ENCODE data around the gene TARS3.

TARS3 gene

DNA sequence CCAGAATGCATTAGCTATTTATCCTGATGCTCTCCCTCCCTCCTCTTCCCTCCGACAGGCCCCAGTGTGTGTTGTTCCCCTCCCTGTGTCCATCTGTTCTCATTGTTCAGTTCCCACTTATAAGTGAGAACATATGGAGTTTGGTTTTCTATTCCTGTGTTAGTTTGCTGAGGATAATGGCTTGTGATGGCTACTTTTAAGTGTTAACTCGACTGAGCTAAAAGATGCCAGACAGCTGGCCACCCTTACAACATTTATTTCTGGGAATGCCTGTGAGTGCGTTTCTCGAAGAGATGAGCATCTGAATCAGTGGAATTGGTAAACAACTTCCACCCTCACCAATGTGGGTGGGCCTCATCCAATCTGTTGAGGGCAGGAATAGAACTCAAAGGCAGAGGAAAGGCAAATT is 47.3 kb downstream of the TARS3 start:
- Histone ChIP-seq H3K79me2 (no peaks in the 10 kb centered on the region), H3K36me3 (ENCODE audit: control insufficient read depth, insufficient read depth, low read length) (no peaks in the 10 kb centered on the region), H3K4me2 (ENCODE audit: low read length) (no peak overlapping the region), H3K4me3 (ENCODE audit: low read depth, low read length) (no peak overlapping the region), H3K27ac (no peak overlapping the region), H3K9ac (no peak overlapping the region), H3K9me3 (ENCODE audit: control insufficient read depth, low read length) (no peaks in the 10 kb centered on the region), H3K27me3 (ENCODE audit: control insufficient read depth, insufficient read depth, low read length) (no peaks in the 10 kb centered on the region), H2AFZ (no peak overlapping the region), H3K4me1 (no peaks in the 10 kb centered on the region)
- TF ChIP-seq, protein P1, sequence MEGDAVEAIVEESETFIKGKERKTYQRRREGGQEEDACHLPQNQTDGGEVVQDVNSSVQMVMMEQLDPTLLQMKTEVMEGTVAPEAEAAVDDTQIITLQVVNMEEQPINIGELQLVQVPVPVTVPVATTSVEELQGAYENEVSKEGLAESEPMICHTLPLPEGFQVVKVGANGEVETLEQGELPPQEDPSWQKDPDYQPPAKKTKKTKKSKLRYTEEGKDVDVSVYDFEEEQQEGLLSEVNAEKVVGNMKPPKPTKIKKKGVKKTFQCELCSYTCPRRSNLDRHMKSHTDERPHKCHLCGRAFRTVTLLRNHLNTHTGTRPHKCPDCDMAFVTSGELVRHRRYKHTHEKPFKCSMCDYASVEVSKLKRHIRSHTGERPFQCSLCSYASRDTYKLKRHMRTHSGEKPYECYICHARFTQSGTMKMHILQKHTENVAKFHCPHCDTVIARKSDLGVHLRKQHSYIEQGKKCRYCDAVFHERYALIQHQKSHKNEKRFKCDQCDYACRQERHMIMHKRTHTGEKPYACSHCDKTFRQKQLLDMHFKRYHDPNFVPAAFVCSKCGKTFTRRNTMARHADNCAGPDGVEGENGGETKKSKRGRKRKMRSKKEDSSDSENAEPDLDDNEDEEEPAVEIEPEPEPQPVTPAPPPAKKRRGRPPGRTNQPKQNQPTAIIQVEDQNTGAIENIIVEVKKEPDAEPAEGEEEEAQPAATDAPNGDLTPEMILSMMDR (IDR thresholded peaks at IDR 0.05), result no peak

DNA sequence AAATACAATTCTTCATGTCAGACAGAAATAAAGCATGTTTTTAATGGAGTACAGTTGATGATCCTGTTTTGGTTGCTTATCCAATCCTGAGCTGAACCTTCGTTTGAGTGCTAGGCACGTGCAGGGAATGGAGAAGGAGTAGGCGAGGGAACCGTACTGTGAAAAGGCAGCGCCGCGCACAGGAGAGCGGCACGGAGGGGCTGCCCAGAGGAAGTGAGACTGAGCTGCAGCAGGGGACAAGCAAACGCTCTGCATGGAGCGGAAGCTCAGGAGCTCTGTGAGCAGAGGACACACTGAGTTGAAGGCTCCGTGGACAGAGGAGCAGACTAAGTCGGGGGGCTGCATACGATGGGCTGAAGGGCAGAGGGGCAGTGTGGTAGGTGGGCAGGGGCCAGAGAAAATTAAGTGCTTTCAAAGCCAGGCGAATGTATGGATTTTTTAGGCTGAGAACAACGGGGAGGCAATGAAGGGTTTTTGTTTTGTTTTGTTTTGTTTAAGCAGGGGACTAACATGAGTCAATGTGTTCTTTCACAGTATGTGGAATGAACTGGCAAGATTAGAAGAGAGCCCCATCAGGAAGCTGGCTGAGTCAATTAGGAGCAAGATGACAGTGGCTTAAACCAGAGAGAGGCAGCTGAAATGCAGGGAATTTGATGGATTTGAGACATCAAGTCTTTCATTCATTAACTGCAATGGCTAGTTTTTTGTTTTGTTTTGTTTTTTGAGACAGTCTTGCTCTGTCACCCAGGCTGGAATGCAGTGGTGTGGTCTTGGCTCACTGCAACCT is 48.3 kb downstream of the TARS3 start:
- no peaks in the 10 kb centered on the region for H3K4me1 ChIP-seq
- H3K4me2 ChIP-seq (ENCODE audit: low read length), result no peak overlapping the region
- H3K9me3 ChIP-seq (ENCODE audit: control insufficient read depth, low read length), result no peaks in the 10 kb centered on the region
- H3K36me3 ChIP-seq (ENCODE audit: control insufficient read depth, insufficient read depth, low read length), result no peaks in the 10 kb centered on the region
- H3K27me3 ChIP-seq (ENCODE audit: control insufficient read depth, insufficient read depth, low read length), result no peaks in the 10 kb centered on the region
- no peak overlapping the region for H3K9ac ChIP-seq
- no peaks in the 10 kb centered on the region for H3K79me2 ChIP-seq
- H3K4me3 ChIP-seq (ENCODE audit: low read depth, low read length), result no peak overlapping the region
- no peak overlapping the region for H3K27ac ChIP-seq
- TF ChIP-seq, protein P1 (IDR thresholded peaks at IDR 0.05), result no peak
- H2AFZ ChIP-seq, result no peak overlapping the region

DNA sequence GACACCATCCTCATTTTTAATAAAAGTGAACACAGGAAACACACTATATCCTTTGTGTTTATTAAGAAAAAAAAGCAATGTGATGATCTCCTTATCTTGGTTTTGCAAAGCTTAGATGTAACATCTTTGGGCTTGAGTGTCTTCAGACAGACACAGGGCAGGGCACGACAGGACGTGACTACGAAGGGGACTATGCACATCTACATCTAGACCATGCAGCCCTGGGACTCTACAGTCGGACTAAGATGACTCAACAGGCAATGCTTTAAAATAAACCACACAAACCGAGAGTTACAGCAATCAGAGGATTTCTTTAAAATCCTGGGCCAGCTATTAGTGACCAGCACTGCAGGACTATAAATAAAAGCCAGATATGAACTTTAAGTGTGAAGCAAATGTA is 49.3 kb downstream of the TARS3 start:
- no peak overlapping the region for H3K4me2 ChIP-seq (ENCODE audit: low read length)
- TF ChIP-seq, protein P1 (IDR thresholded peaks at IDR 0.05), result no peak
- H3K4me1 ChIP-seq, result no peaks in the 10 kb centered on the region
- no peaks in the 10 kb centered on the region for H3K36me3 ChIP-seq (ENCODE audit: control insufficient read depth, insufficient read depth, low read length)
- no peak overlapping the region for H2AFZ ChIP-seq
- H3K79me2 ChIP-seq, result no peaks in the 10 kb centered on the region
- H3K27me3 ChIP-seq (ENCODE audit: control insufficient read depth, insufficient read depth, low read length), result no peaks in the 10 kb centered on the region
- H3K9me3 ChIP-seq (ENCODE audit: control insufficient read depth, low read length), result no peaks in the 10 kb centered on the region
- no peak overlapping the region for H3K9ac ChIP-seq
- no peak overlapping the region for H3K27ac ChIP-seq
- no peak overlapping the region for H3K4me3 ChIP-seq (ENCODE audit: low read depth, low read length)

GRCh38 chr15:101672298-101672697 is 52.0 kb downstream of the TARS3 start:
- Histone ChIP-seq H3K36me3 (ENCODE audit: control insufficient read depth, insufficient read depth, low read length) (no peaks in the 10 kb centered on the region), H2AFZ (no peak overlapping the region), H3K9ac (no peak overlapping the region), H3K4me2 (ENCODE audit: low read length) (no peak overlapping the region), H3K4me1 (no peaks in the 10 kb centered on the region), H3K27me3 (ENCODE audit: control insufficient read depth, insufficient read depth, low read length) (no peaks in the 10 kb centered on the region), H3K79me2 (no peaks in the 10 kb centered on the region), H3K9me3 (ENCODE audit: control insufficient read depth, low read length) (no peaks in the 10 kb centered on the region), H3K27ac (no peak overlapping the region), H3K4me3 (ENCODE audit: low read depth, low read length) (no peak overlapping the region)
- TF ChIP-seq, protein P1 (IDR thresholded peaks at IDR 0.05), result no peak

DNA sequence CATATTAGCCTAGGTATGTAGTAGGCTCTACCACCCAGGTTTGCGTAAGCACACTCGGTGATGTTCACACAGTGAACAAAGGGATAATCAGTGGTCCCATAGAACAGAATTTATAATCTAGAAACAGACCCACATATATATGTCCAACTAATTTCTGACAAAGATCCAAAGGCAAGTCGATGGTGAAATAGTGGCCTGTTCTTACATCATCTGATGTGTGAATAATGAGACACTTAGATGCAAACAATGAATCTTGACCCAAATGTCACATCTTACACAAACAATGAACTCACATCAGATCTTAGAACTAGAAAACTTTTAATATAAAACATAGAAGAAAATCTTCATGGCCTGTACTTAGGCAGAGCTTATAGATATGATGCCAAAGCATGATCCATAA is 54.5 kb downstream of the TARS3 start:
- Histone ChIP-seq H3K4me1 (no peaks in the 10 kb centered on the region), H3K9ac (no peak overlapping the region), H3K4me2 (ENCODE audit: low read length) (no peak overlapping the region), H2AFZ (no peak overlapping the region), H3K36me3 (ENCODE audit: control insufficient read depth, insufficient read depth, low read length) (no peaks in the 10 kb centered on the region), H3K27me3 (ENCODE audit: control insufficient read depth, insufficient read depth, low read length) (no peaks in the 10 kb centered on the region), H3K9me3 (ENCODE audit: control insufficient read depth, low read length) (no peaks in the 10 kb centered on the region), H3K79me2 (no peaks in the 10 kb centered on the region), H3K4me3 (ENCODE audit: low read depth, low read length) (no peak overlapping the region), H3K27ac (no peak overlapping the region)
- TF ChIP-seq, protein P1 (IDR thresholded peaks at IDR 0.05), result no peak

Measured in parathyroid adenoma (tissue), 2 donors.